Astrocyte of the cerebellum (primary cell): Measurements from ENCODE around the gene AHSG.

ENCODE experiments used
- DNase-seq: peaks from one replicate; pipeline ENCODE4 v3.0.0-alpha.2; 2011; ENCODE audit warnings: low read depth
- H3K4me3 ChIP-seq: 2 replicates; pipeline ENCODE4 v1.5.1; 2011; ENCODE audit warnings: mild to moderate bottlenecking, low read depth, low read length, moderate library complexity
- in situ Hi-C: cut with HindIII; loops from 2 replicates; pipeline ENCODE4 v1.10.0; 2017; ENCODE audit warnings: low sequenced_read_pairs
- TF ChIP-seq, protein P1 (sequence below): IDR thresholded peaks from 2 replicates; pipeline ENCODE4 v1.5.1; 2012; ENCODE audit warnings: low read length, low read depth, moderate library complexity, mild to moderate bottlenecking; ENCODE audit errors: missing control alignments

The AHSG gene

DNA sequence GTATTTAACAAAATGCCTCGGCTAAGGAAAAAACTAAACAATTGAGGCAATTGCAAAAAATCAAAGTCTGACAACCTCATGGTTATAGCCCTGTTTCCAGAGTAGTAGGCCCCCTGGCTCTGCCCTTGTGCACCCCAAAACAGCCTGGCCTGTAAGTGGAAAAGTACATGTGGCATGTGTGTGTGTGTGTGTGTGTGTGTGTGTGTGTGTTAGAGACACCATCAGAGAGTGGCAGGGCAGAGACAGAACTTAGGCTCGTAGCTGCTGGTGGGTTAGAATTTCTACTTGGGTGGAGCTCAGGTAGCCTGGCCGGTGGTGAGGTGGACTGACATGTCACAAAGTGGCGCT, 14.1 kb upstream of the AHSG start:
- in situ Hi-C loops = no loop called here
- no peak overlapping the region for H3K4me3 ChIP-seq
- TF ChIP-seq, protein P1, sequence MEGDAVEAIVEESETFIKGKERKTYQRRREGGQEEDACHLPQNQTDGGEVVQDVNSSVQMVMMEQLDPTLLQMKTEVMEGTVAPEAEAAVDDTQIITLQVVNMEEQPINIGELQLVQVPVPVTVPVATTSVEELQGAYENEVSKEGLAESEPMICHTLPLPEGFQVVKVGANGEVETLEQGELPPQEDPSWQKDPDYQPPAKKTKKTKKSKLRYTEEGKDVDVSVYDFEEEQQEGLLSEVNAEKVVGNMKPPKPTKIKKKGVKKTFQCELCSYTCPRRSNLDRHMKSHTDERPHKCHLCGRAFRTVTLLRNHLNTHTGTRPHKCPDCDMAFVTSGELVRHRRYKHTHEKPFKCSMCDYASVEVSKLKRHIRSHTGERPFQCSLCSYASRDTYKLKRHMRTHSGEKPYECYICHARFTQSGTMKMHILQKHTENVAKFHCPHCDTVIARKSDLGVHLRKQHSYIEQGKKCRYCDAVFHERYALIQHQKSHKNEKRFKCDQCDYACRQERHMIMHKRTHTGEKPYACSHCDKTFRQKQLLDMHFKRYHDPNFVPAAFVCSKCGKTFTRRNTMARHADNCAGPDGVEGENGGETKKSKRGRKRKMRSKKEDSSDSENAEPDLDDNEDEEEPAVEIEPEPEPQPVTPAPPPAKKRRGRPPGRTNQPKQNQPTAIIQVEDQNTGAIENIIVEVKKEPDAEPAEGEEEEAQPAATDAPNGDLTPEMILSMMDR = no peak
- no peak for DNase-seq

DNA sequence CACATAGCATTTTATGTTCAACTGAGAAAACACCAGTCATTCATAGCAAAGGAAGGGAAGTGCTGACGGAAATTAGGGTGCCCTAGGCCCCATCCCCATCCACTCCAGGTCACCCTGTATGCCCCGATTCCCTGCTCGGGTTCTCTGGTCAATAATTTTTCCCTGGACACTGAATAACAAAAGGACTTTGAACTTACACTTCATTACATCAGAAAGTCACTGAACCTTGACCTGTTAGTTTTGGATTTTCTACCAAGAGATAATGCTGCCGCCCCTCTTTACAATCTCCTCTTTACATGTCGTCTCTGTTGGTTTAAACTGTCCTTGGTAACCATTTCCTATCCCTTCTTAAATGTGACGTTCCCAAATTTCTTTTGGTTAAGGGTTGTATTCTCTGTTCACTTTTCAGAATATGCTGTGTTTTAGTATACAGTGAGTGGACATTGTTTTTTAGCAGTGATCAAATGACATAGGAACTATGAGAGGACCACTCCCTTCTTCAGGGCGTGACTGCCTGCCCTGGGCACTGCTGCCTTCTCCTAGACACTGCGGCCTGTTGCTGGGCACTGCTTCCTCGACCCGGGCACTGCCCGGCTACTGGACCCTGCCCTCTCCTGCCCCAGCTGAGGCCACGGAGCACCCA, 13.6 kb upstream of the AHSG start:
- H3K4me3 ChIP-seq = no peak overlapping the region
- in situ Hi-C loops = no loop called here

GRCh38 chr3:186599785-186600166, 13.1 kb upstream of the AHSG start:
- DNase-seq = no peak
- in situ Hi-C loops = no loop called here
- TF ChIP-seq, protein P1 = no peak
- H3K4me3 ChIP-seq = no peak overlapping the region

More for the DNA sequence above, 13.6 kb upstream of the AHSG start:
- TF ChIP-seq, protein P1 = no peak
- no peak for DNase-seq

DNA sequence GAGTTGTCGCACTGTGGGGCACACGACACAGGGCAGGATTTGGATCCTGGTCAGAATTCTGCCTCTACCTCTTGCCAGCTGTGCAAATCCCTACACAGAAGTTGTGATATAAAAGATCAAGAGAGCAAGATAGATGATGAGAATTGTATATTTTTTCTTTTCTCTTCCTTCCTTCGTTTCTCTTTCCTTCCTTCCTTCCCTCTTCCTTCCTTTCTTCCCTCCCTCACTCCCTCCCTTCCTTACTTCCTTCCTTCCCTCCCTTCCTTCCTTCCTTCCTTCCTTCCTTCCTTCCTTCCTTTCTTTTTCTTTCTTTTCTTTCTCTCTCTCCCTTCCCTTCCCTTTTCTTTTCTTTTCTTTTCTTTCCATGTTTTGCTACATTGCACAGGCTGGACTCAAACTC, 12.0 kb upstream of the AHSG start:
- TF ChIP-seq, protein P1 = no peak
- H3K4me3 ChIP-seq = no peak overlapping the region
- in situ Hi-C loops = no loop called here
- no peak for DNase-seq

- TF ChIP-seq, protein P1 = no peak
- no peak overlapping the region for H3K4me3 ChIP-seq
- in situ Hi-C loops = no loop called here
- no peak for DNase-seq
Measured at GRCh38 chr3:186603159-186603558, 9.7 kb upstream of the AHSG start.

DNA sequence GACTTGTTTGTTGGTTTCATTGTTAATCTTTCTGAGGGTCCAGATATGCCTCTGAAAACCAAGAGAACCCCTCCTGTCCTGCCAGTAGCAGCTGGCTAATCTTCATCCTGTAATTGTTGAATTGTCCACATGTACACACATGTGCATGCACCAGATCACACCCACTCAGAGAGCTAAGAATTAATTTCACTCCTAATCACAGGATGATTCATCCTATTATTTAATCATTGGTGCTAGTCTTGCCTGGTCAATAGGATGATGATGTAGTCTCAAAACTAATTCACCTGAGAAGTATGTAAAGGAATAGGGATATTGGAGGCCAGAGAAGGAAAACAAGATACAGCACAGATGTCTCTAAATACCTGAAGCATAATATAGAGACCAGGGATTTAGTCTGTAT, 7.8 kb upstream of the AHSG start:
- in situ Hi-C loops = no loop called here

More for the DNA sequence above, 7.8 kb upstream of the AHSG start:
- no peak for DNase-seq
- no peak overlapping the region for H3K4me3 ChIP-seq
- TF ChIP-seq, protein P1 = no peak
